Stimulated activated naive CD8-positive, alpha-beta T cell treated with anti-CD3 and anti-CD28 coated beads, Interleukin-15, amount 100 ng/mL, for 72 hours (primary cell): Measurements from ENCODE around the gene MAP3K5.

ENCODE experiments used
- ATAC-seq: fragments of 150-1000 bp; cut with Tn5 transposase; 2 replicates; pipeline ENCODE4 v1.10.0; 2021; ENCODE audit warnings: mild to moderate bottlenecking, moderate library complexity
- DNase-seq, 2 donors: peaks; one replicate each; pipeline ENCODE4 v3.0.0; 2021 to 2022
- H3K27ac Mint-ChIP-seq, 2 donors: one replicate each; pipeline ENCODE4 v1.8.0; 2022; ENCODE audit warnings: mild to moderate bottlenecking in 2 of 2, mixed read lengths in 2 of 2, moderate library complexity in 2 of 2
- H3K27me3 Mint-ChIP-seq: one replicate; pipeline ENCODE4 v1.8.0; 2022; ENCODE audit warnings: mixed read lengths
- H3K4me1 Mint-ChIP-seq: one replicate; pipeline ENCODE4 v1.8.0; 2022; ENCODE audit warnings: mild to moderate bottlenecking, mixed read lengths
- H3K4me3 Mint-ChIP-seq, 2 donors: one replicate each; pipeline ENCODE4 v1.8.0; 2022; ENCODE audit warnings: mild to moderate bottlenecking in 2 of 2, mixed read lengths in 2 of 2, moderate library complexity in 1 of 2
- H3K9me3 Mint-ChIP-seq, 2 donors: one replicate each; pipeline ENCODE4 v1.8.0; 2022; ENCODE audit warnings: mixed read lengths in 2 of 2

Gene MAP3K5

GRCh38 chr6:136654086-136654485 is 138.2 kb downstream of the MAP3K5 start:
- Mint-ChIP-seq H3K27me3 (no peaks in the 10 kb centered on the region), H3K9me3 (no peaks in the 10 kb centered on the region), H3K4me1 (no peaks in the 10 kb centered on the region), H3K27ac (no peak overlapping the region), H3K4me3 (no peak overlapping the region)
- DNase-seq (no peak), ATAC-seq (no peak)

GRCh38 chr6:136652656-136653055 is 139.6 kb downstream of the MAP3K5 start:
- H3K4me3 Mint-ChIP-seq = no peak overlapping the region
- no peaks in the 10 kb centered on the region for H3K4me1 Mint-ChIP-seq
- no peaks in the 10 kb centered on the region for H3K27me3 Mint-ChIP-seq
- ATAC-seq (no peak), DNase-seq (no peak)
- no peaks in the 10 kb centered on the region for H3K9me3 Mint-ChIP-seq
- no peak overlapping the region for H3K27ac Mint-ChIP-seq

DNA sequence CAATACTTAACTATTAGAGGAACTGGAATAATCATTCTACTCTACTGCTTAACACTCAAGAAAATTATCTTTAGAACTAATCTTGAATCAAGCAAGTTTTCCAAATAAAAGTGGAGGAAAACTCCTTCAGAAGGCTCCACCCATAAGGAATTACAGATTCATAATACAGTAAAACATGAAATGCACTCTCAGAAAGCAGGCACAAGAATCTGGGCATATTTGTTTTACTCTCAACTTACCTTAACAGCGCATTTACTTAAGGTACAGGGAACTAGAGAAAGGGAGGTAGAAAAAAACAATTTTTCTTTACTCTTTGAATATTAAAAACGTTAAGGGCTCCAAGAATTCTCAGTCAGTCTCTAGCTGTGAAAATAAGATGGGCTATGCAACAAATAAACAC is 140.3 kb downstream of the MAP3K5 start:
- no peak for DNase-seq
- no peak for ATAC-seq
- H3K27ac Mint-ChIP-seq = no peak overlapping the region
- H3K4me3 Mint-ChIP-seq = no peak overlapping the region
- H3K27me3 Mint-ChIP-seq = no peaks in the 10 kb centered on the region
- no peaks in the 10 kb centered on the region for H3K9me3 Mint-ChIP-seq
- no peaks in the 10 kb centered on the region for H3K4me1 Mint-ChIP-seq

DNA sequence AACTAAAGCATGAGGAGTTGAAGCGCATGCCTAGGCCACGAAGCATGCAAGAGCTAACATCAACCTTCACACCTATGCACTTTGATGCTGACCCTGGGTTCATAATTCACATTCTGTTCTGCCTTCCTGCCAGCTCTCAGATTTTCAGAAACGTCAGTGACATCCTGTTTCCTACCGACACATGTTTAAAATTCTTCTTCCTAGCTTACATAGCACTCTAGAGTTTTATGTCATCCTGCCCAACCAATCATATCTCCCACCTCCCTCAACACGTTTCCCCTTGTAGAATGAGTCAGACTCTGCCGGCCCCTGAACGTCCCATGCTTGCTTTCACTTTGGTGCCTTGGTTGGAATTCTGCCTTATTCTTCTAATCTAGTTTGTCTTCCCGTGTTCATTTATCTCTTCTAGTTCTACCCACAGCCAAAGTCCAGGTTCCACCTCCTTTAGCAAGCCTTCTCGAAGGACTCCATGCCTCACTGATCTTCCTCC is 144.9 kb downstream of the MAP3K5 start:
- Mint-ChIP-seq H3K27me3 (no peaks in the 10 kb centered on the region), H3K4me3 (no peak overlapping the region), H3K9me3 (no peaks in the 10 kb centered on the region), H3K4me1 (no peaks in the 10 kb centered on the region), H3K27ac (no peak overlapping the region)
- ATAC-seq (peak; percentile 98), DNase-seq (peak; percentile 27 to 56)

DNA sequence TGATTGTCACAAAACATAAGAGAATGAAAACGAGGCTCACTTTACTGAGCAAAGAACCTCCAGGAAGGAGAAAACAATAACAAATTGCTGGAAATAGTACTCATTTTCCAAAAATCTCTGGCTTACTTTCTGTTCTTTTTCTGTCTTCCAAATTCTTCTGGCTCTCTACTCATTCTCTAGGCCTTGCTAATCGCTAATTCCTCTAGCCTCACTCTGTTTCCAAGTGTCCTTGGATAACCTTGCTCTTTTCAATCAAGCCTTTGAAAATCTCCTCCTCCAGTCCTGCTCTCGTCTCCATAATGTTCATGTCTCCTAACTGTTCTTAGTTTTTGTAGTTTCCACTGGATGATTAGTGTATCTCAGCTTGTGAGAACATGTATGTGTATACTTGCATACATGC is 145.9 kb downstream of the MAP3K5 start:
- H3K9me3 Mint-ChIP-seq = no peaks in the 10 kb centered on the region
- ATAC-seq (no peak), DNase-seq (no peak)
- H3K27ac Mint-ChIP-seq = no peak overlapping the region
- H3K4me1 Mint-ChIP-seq = no peaks in the 10 kb centered on the region
- H3K4me3 Mint-ChIP-seq = no peak overlapping the region
- no peaks in the 10 kb centered on the region for H3K27me3 Mint-ChIP-seq

- Mint-ChIP-seq H3K4me1 (no peaks in the 10 kb centered on the region), H3K9me3 (no peaks in the 10 kb centered on the region), H3K27ac (no peak overlapping the region), H3K4me3 (no peak overlapping the region), H3K27me3 (no peaks in the 10 kb centered on the region)
- ATAC-seq (no peak), DNase-seq (no peak)
Measured at GRCh38 chr6:136644597-136644952, 147.7 kb downstream of the MAP3K5 start.

- no peak overlapping the region for H3K27ac Mint-ChIP-seq
- H3K27me3 Mint-ChIP-seq = no peaks in the 10 kb centered on the region
- DNase-seq = peak; percentile 62 to 68
Measured at GRCh38 chr6:136643850-136644596, 148.3 kb downstream of the MAP3K5 start.

DNA sequence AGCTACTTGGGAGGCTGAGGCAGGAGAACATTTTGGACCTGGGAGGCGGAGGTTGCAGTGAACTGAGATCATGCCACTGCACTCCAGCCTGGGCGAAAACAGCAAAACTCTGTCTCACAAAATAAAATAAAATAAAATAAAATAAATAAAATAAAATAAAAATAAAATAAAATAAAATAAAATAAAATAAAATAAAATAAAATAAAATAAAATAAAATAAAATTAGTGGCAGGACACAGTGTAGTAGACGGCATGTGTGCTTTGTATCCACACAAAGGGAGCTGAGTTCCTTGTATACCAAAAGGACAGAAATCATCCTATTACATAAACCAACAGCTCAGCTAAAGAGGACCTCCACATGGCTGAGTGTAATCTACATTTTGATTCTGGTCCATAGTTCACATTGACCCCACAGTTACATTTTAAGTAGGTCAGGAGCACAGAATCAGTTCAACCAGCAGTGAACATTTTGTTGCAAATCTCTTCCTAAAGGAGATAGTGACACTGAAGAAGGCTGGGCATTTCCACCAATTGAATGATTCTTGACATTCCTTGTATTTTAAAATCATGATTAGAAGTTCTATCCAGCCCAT is 150.3 kb downstream of the MAP3K5 start:
- H3K9me3 Mint-ChIP-seq = no peaks in the 10 kb centered on the region
- ATAC-seq = no peak
- no peak for DNase-seq
- no peaks in the 10 kb centered on the region for H3K27me3 Mint-ChIP-seq
- no peak overlapping the region for H3K27ac Mint-ChIP-seq
- H3K4me3 Mint-ChIP-seq = no peak overlapping the region
- H3K4me1 Mint-ChIP-seq = no peaks in the 10 kb centered on the region

More at GRCh38 chr6:136643850-136644596, 148.3 kb downstream of the MAP3K5 start:
- ATAC-seq = peak; percentile 56
- Mint-ChIP-seq H3K4me1 (no peaks in the 10 kb centered on the region), H3K4me3 (no peak overlapping the region), H3K9me3 (no peaks in the 10 kb centered on the region)

DNA sequence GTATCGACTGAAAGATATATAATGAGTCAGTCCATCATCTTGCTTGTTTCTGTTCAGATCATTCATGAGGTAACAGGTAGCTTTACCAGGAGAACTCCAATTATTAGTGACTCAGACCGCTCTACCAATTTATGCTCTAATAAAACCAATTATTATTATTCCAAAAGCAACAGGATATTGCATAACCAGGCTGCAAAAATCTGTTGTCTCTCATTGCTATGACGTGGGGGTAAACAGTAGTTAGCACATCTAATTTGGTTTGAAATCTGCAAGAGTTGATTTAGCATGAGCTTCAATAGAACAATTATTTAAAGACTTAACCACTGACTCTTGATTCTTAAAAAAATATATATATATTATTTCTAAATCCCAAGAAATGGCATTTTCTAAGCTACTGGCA is 151.1 kb downstream of the MAP3K5 start:
- Mint-ChIP-seq H3K9me3 (no peaks in the 10 kb centered on the region), H3K27ac (no peak overlapping the region), H3K27me3 (no peaks in the 10 kb centered on the region), H3K4me1 (no peaks in the 10 kb centered on the region), H3K4me3 (no peak overlapping the region)
- no peak for DNase-seq
- ATAC-seq = no peak

- Mint-ChIP-seq H3K9me3 (no peaks in the 10 kb centered on the region), H3K27ac (no peak overlapping the region), H3K4me3 (no peak overlapping the region), H3K4me1 (no peaks in the 10 kb centered on the region), H3K27me3 (no peaks in the 10 kb centered on the region)
- DNase-seq = no peak
- no peak for ATAC-seq
Measured at GRCh38 chr6:136640132-136640915, 152.0 kb downstream of the MAP3K5 start.

- H3K9me3 Mint-ChIP-seq = no peaks in the 10 kb centered on the region
- H3K27ac Mint-ChIP-seq = no peak overlapping the region
- H3K27me3 Mint-ChIP-seq = no peaks in the 10 kb centered on the region
- no peak overlapping the region for H3K4me3 Mint-ChIP-seq
- H3K4me1 Mint-ChIP-seq = no peaks in the 10 kb centered on the region
- DNase-seq = no peak
- no peak for ATAC-seq
Measured at GRCh38 chr6:136639702-136640101, 152.6 kb downstream of the MAP3K5 start.

- H3K27me3 Mint-ChIP-seq = no peaks in the 10 kb centered on the region
- DNase-seq = no peak
Measured at GRCh38 chr6:136635615-136636014, 156.7 kb downstream of the MAP3K5 start.

GRCh38 chr6:136633355-136633754 is 158.9 kb downstream of the MAP3K5 start:
- ATAC-seq = no peak
- Mint-ChIP-seq H3K4me1 (no peaks in the 10 kb centered on the region), H3K9me3 (no peaks in the 10 kb centered on the region), H3K27me3 (no peaks in the 10 kb centered on the region), H3K27ac (peak overlapping the region in 1 of 2 donors; percentile 66), H3K4me3 (no peak overlapping the region)
- no peak for DNase-seq

More at GRCh38 chr6:136635615-136636014, 156.7 kb downstream of the MAP3K5 start:
- Mint-ChIP-seq H3K9me3 (no peaks in the 10 kb centered on the region), H3K4me1 (no peaks in the 10 kb centered on the region), H3K4me3 (no peak overlapping the region), H3K27ac (no peak overlapping the region)
- no peak for ATAC-seq

GRCh38 chr6:136628996-136629395 is 163.3 kb downstream of the MAP3K5 start:
- no peaks in the 10 kb centered on the region for H3K27me3 Mint-ChIP-seq
- H3K4me1 Mint-ChIP-seq = no peaks in the 10 kb centered on the region
- H3K27ac Mint-ChIP-seq = no peak overlapping the region
- H3K9me3 Mint-ChIP-seq = no peaks in the 10 kb centered on the region
- DNase-seq (no peak), ATAC-seq (no peak)
- H3K4me3 Mint-ChIP-seq = no peak overlapping the region

- no peaks in the 10 kb centered on the region for H3K4me1 Mint-ChIP-seq
- H3K27me3 Mint-ChIP-seq = no peaks in the 10 kb centered on the region
- DNase-seq (no peak), ATAC-seq (no peak)
- H3K4me3 Mint-ChIP-seq = no peak overlapping the region
- no peaks in the 10 kb centered on the region for H3K9me3 Mint-ChIP-seq
- H3K27ac Mint-ChIP-seq = no peak overlapping the region
Measured at GRCh38 chr6:136627191-136627590, 165.1 kb downstream of the MAP3K5 start.

DNA sequence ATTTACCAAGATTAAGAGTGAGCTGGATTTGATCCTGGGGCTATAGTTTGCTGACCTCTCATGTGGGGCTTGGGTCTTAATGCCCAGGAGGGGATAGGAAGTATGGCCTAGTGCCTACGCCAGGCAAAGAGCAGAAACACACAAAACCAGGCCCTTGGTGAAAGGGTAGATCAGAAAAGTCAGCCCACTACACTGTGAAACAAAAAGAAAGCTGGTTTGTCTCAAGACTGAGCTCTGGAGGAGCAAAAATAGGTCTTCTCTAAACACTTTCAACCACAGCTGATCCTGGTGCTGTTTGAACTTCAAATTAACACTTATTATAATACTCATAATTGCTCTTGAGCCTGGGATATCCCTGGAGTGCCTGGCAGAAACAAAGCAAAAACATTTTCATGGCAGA is 167.0 kb downstream of the MAP3K5 start:
- Mint-ChIP-seq H3K9me3 (no peaks in the 10 kb centered on the region), H3K4me1 (no peaks in the 10 kb centered on the region), H3K27ac (no peak overlapping the region), H3K4me3 (no peak overlapping the region), H3K27me3 (no peaks in the 10 kb centered on the region)
- DNase-seq (no peak), ATAC-seq (no peak)
